NK-92 treated with Interleukin-12 subunit alpha and Interleukin-12 subunit beta, amount 100 ng/mL, for 24 hours (cell line): ENCODE data around the gene EHMT2.
A peak's percentile ranks its signal among the peaks of the same experiment; 100 is the strongest.
"Not testable (repeated sequence)": the region's sequence is repeated elsewhere in the genome, so short reads cannot be mapped to it uniquely, and the experiment has no call there.

ENCODE experiments used
- DNase-seq: peaks from one replicate; lab custom pipeline; 2025; lab: John Stamatoyannopoulos, UW

EHMT2 gene

DNA sequence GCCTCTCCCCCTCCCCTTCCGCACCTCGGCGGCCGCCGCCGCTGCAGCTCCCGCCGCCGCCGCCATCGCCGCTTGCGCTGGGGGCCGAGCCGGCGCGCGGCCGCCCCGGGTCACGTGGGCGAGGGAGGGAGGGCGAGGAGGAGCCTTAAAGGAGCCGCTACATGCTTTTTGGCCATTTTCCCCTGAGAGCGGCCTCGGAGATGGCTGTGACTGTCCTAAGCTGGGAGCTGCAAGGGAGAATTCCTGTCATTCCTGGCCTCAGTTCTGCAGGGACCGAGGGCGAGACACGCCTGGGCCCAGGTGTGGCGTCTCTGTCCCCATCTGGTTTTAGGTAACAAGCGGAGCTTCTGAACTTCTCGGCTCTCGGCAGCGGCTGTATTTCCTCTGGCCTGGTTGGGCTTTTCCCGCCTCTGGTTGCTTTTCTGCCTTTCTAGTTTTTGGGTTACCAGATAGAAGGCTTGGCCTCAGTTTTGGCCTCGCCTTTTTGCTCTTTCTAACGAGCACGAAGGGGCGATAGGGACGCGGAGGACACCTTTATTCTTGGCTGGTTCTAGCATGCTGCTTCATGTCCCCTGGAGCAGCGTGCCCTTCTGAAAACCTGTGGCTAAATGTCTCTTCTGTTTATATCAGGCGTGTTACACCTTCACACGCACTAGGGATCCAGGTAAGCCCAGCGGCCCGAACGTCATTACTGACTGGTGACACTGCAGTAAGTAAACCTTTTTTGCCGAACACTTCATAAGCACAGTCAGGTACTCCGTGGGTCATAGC lies at the start of gene EHMT2:
EHMT2 (minus strand) TSS at position 87 of the 771 bp plus-strand sequence; CDS start at position 66, 21 bp downstream.
- peak; percentile 73 for DNase-seq

- DNase-seq, result no peak
These were observed 49.7 kb upstream of the EHMT2 start for GRCh38 chr6:31947070-31947675.

GRCh38 chr6:31946370-31946885 lies 48.9 kb upstream of the EHMT2 start:
- no peak for DNase-seq

- DNase-seq, result no peak
These were observed 48.2 kb upstream of the EHMT2 start, which contains the start of gene CFB for GRCh38 chr6:31945507-31946369. TSS of gene CFB (plus strand) at chr6:31946095. CDS start at chr6:31946222, 127 bp downstream.

GRCh38 chr6:31945154-31945506 lies 47.6 kb upstream of the EHMT2 start:
- no peak for DNase-seq

DNA sequence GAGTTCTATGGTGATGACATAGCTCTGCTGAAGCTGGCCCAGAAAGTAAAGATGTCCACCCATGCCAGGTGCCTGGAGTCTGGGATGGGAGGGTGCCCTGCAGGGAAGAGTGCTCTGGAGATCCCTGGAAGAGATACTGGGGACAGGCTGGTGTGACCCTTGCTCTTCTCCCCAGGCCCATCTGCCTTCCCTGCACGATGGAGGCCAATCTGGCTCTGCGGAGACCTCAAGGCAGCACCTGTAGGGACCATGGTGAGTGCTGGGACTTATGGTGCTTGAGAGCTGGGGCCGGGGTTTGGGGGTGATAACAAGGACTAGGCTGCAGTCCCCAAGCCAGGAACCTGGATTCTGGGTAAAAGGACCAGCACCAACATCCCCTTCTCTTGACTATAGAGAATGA lies 46.2 kb upstream of the EHMT2 start:
- DNase-seq, result no peak

GRCh38 chr6:31940256-31940664 lies 42.8 kb upstream of the EHMT2 start:
- no peak for DNase-seq

DNA sequence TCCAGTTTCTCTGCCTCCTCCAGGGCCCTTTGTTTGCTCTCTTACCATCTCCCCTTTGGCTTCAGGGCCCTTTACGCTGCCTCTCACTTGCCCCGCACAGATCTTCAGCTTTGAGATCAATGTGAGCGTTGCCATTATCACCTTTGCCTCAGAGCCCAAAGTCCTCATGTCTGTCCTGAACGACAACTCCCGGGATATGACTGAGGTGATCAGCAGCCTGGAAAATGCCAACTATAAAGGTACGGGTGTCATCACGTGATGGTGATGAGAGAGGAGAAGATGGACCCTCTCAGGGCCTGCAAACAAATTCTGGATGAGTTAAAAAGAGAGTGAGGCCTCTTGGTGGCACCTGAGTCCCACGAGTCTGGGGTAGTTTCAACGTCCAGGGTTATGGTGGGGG lies 38.3 kb upstream of the EHMT2 start:
- no peak for DNase-seq

DNA sequence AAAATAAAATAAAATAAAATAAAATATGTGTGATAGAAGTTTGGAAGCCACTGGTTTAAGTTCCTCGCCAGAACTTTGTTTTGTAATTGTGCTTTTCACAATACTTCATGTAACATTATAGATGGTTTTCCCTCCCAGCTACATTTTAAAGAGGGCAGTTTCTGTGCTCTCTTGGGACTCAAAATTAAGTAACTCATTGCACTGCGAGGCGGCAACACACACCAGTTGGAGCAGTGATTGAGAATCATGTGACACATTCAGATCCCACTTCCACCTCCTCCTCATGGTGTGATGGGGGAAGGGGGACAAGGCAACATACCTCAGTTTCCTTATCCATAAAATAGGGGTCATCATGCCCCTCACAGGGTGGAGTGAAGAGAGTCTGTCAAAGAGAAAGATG lies 37.5 kb upstream of the EHMT2 start:
- no peak for DNase-seq

GRCh38 chr6:31933537-31933936 lies 36.0 kb upstream of the EHMT2 start:
- no peak for DNase-seq

GRCh38 chr6:31932137-31932536 lies 34.6 kb upstream of the EHMT2 start:
- not testable (repeated sequence) for DNase-seq

DNA sequence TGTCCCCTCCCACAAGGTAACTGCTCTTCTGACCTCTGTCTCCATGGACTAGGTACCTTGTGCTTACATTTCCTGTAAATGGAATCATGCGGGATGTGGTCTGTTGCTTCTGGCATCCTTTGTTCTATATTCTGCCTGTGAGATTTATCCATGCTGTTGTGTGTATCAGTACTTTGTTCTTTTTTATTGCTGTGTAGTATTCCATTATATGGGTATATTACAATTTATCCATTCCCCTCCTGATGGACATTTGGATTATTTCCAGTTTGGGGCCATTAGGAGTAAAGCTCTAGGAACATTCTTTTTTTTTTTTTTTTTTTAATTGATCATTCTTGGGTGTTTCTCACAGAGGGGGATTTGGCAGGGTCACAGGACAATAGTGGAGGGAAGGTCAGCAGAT lies 33.5 kb upstream of the EHMT2 start:
- no peak for DNase-seq

DNA sequence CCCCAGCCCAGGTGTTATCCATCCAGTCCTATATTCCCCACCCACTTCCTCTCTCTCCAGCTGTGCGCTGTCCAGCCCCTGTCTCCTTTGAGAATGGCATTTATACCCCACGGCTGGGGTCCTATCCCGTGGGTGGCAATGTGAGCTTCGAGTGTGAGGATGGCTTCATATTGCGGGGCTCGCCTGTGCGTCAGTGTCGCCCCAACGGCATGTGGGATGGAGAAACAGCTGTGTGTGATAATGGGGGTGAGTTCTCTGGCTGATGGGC lies 31.1 kb upstream of the EHMT2 start:
- no peak for DNase-seq

DNA sequence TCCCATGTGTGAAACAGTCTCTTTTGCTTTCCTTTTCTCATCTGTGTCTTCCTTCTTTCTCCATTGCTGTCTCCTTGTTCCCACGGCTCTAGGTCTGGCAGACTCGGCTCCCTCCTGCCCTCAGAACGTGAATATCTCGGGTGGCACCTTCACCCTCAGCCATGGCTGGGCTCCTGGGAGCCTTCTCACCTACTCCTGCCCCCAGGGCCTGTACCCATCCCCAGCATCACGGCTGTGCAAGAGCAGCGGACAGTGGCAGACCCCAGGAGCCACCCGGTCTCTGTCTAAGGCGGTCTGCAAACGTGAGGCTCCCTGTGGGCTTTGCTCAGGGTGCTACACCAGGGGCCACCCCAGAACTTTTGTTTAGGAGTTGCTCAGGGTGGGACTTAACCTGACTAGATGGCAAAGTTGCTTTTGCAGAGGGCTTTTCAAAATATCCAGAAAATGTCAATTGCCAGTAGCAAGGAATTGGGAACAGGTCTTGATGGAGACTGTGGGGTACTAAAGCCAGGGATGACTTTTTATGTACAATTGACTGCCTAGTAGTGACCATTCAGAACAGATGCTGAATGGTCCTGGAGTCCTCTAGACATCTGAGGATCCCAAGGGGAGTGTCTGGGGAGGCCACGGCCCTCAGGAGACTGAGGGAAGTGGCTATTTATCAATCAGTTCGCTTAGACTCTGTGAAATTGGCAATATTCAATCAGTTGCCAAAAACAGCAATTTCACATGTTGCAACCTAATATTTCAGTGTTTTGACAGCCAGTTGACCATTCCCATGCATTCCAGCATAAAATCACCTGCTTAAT lies 30.6 kb upstream of the EHMT2 start:
- no peak for DNase-seq

GRCh38 chr6:31927242-31927862 lies 29.9 kb upstream of the EHMT2 start, which contains the start of gene C2:
TSS of gene C2 (plus strand) at chr6:31927717. CDS start at chr6:31927753, 36 bp downstream.
- DNase-seq, result no peak

GRCh38 chr6:31922942-31923341 lies 25.4 kb upstream of the EHMT2 start:
- peak; percentile 13 for DNase-seq

DNA sequence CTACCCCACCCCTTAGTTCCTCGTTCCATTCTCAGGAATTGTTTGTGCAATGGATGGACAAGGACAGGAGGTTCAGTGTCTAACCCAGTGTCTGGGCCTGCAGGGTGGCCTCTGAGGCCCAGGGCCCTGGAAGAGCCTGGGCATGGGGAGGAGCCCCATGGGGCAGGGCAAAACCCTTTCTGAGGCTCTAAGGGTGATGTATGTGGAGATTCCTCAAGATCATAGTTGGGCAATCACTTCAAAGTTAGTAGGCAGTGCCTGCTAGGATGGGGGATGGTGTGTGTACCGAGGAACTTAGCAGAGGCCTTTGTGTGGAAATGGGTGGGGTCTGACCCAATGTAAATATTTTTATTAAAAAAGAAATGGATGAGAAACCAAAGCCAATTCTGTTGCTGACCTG lies 23.3 kb upstream of the EHMT2 start:
- no peak for DNase-seq

DNA sequence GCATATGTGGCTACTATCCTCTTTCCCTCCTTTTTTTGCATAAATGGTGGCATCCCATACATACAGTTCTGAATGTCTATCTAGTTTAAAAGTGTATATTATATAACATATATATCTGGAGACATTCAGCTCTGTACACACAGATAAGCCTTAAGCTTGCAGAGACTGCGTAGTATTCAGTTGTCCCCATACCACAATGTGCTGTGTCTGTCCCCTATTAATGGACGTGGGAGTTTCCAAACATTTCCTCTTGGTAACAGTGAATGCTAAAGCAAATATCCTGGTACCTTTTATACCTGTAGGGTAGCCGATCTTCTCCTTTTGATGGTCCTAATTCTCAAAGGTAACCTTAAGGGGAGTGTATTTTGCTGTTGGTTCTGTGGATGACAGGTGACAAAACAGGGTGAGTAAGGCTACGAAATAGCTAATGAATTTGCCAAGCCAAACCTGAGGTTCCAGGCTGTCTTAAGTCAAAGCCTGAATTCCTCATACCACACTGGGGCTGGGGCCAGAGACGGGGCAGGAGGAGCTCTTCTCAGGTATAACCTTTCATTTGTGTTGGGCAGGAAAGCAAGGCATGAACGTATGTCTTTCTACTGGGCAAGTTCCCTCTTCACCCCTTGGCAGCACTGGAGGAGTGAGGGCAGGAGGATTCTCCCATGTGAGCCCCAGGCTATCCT lies 22.3 kb upstream of the EHMT2 start:
- DNase-seq, result no peak

- DNase-seq, result no peak
These were observed 20.7 kb upstream of the EHMT2 start for GRCh38 chr6:31918069-31918720.

DNA sequence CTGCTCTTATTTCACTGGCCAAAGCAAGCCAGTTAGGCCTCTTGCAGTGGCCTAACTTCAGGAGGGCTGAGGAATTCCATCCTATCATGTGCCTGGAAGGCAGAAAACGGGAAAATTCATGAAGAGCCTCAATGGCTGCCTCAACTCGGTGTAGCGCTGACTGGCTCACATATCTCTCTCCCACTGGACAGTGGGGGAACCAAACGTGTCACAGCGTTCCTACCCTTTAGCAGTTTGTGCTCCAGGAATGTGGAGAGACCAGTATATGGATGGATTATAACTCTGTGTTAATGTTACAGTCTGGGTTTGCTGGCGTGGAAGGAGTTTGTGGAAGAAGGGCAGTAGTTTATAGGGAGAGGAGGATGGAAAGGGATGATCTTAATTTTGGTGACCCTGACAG lies 18.3 kb upstream of the EHMT2 start:
- no peak for DNase-seq
